PC-9 (cell line): Measurements from ENCODE around the gene ESPL1. TPM values are rescaled to one million over a fixed set of nuclear protein-coding genes. Genes with fewer than 3 reads are reported as not detected.

Experiments
- BruUV-seq: library from RNA; stranded (reverse); fragments of 400-500 nt; replicated peaks from 2 replicates; lab custom pipeline; 2021; lab: Mats Ljungman, UMichigan
- CTCF ChIA-PET: fragments of 300-600 bp; sonication (Branson Sonifier 250); formaldehyde crosslinking; loops from one replicate; lab custom pipeline; 2022; ENCODE audit warnings: antibody characterized with exemption; lab: Charles Lee
- POLR2A ChIA-PET: fragments of 300-600 bp; sonication (Branson Sonifier 250); formaldehyde crosslinking; loops from one replicate; lab custom pipeline; 2022; ENCODE audit warnings: antibody characterized with exemption; ENCODE audit not compliant: unreplicated experiment; lab: Charles Lee
- DNase-seq, 2 experiments: peaks; one replicate each; pipeline versions ENCODE4 v3.0.0 to v3.0.0-alpha.2; 2015 to 2022; ENCODE audit warnings: mixed read lengths in 1 of 2
- H2AFZ ChIP-seq: fragments of 200-600 bp; sonication (generic); 2 replicates; pipeline ENCODE4 v1.8.1; 2017; ENCODE audit warnings: antibody characterized with exemption
- H3F3A ChIP-seq: fragments of 200-600 bp; sonication (generic); 2 replicates; pipeline ENCODE4 v1.8.1; 2017; ENCODE audit warnings: antibody characterized with exemption, mild to moderate bottlenecking, low read depth; ENCODE audit not compliant: insufficient read depth
- H3K27ac ChIP-seq: fragments of 200-600 bp; sonication (generic); 2 replicates; pipeline ENCODE4 v1.6.1; 2016; ENCODE audit warnings: mixed run types
- H3K27me3 ChIP-seq: fragments of 200-600 bp; sonication (generic); 2 replicates; pipeline ENCODE4 v1.6.1; 2016; ENCODE audit warnings: low read depth, mixed run types; ENCODE audit not compliant: insufficient read depth
- H3K36me3 ChIP-seq: fragments of 200-600 bp; sonication (generic); 2 replicates; pipeline ENCODE4 v1.6.1; 2016; ENCODE audit warnings: low read depth, mixed run types
- H3K4me1 ChIP-seq: fragments of 200-600 bp; sonication (generic); replicated peaks from 2 replicates; pipeline ENCODE4 v1.6.1; 2016; ENCODE audit warnings: mixed run types; ENCODE audit not compliant: insufficient read depth
- H3K4me2 ChIP-seq: fragments of 200-600 bp; sonication (generic); 2 replicates; pipeline ENCODE4 v1.6.1; 2017; ENCODE audit warnings: mixed run types
- H3K4me3 ChIP-seq: fragments of 200-600 bp; sonication (generic); 2 replicates; pipeline ENCODE4 v1.6.1; 2016; ENCODE audit warnings: mixed run types
- H3K79me2 ChIP-seq: fragments of 200-600 bp; sonication (generic); 2 replicates; pipeline ENCODE4 v1.6.1; 2017; ENCODE audit warnings: low read depth, mixed run types
- H3K9me2 ChIP-seq: fragments of 200-600 bp; sonication (generic); 2 replicates; pipeline ENCODE4 v1.8.1; 2017; ENCODE audit warnings: mild to moderate bottlenecking; ENCODE audit not compliant: insufficient read depth
- H3K9me3 ChIP-seq: fragments of 200-600 bp; sonication (generic); 2 replicates; pipeline ENCODE4 v1.8.1; 2016; ENCODE audit warnings: low read depth; ENCODE audit not compliant: insufficient read depth
- H4K20me1 ChIP-seq: fragments of 200-600 bp; sonication (generic); 2 replicates; pipeline ENCODE4 v1.8.1; 2017; ENCODE audit not compliant: insufficient read depth
- EZH2 ChIP-seq: fragments of 200-600 bp; sonication (generic); IDR thresholded peaks from 2 replicates; pipeline ENCODE4 v1.8.0; 2017; ENCODE audit warnings: antibody characterized with exemption, low read depth
- intact Hi-C: fragments of 100-400 bp; cut with micrococcal nuclease; formaldehyde crosslinking; loops from one replicate; pipeline ENCODE4 v1.10.0; 2022; ENCODE audit not compliant: unreplicated experiment
- total RNA-seq: library from RNA; stranded (reverse); gene quantifications from 2 replicates; pipeline ENCODE4 v1.2.3, GENCODE V29; 2021
- TF ChIP-seq, protein P1 (sequence below): fragments of 200-600 bp; sonication (generic); conservative IDR thresholded peaks from 2 replicates; pipeline ENCODE4 v1.6.1; 2017; ENCODE audit warnings: mixed run types, antibody characterized with exemption, mild to moderate bottlenecking, moderate library complexity

The ESPL1 gene
- total RNA-seq, 1 experiment from 2014 or later = 42.0 TPM

DNA sequence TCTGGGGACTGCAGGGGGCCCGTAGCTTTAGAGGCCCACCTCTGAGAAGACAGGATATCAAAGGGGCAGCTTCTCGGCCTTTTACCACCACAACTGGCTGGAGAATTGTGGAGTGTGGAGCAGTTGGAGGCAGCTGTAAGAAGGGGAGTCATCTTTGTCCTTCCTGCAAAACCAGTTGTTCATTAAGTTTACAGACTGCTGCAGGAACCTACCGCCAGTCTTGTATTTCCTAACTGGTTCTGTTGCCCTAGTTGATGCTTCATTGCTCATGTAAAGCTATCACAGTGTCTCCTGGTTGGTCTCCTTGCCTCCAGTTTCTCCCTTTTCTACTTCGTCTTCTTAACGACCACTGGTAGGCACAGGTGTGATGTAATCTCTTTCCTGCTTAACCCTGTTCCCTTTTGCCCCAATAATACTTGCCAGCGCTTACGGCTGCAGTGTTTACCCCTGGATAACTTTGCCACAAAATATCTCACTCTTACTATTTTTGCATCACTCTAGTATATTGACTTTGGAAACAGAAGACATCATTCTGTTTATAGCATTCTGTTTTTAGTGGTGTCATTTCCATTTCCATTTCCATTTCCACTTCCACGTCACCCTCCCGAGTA is 11.9 kb downstream of the ESPL1 start:
- H2AFZ ChIP-seq = no peak overlapping the region
- H3F3A ChIP-seq = 0 out of 2 replicates have a peak, but pooled peaks cover 4% of the 10 kb centered on the region
- no peaks in the 10 kb centered on the region for H3K36me3 ChIP-seq
- no peaks in the 10 kb centered on the region for H3K27me3 ChIP-seq
- no peaks in the 10 kb centered on the region for H3K79me2 ChIP-seq
- no peak overlapping the region for H3K27ac ChIP-seq
- CTCF ChIA-PET = no interaction called here
- POLR2A ChIA-PET = no interaction called here
- H3K9me3 ChIP-seq = no peaks in the 10 kb centered on the region
- no peaks in the 10 kb centered on the region for H4K20me1 ChIP-seq
- intact Hi-C loops = no loop called here
- TF ChIP-seq, protein P1, sequence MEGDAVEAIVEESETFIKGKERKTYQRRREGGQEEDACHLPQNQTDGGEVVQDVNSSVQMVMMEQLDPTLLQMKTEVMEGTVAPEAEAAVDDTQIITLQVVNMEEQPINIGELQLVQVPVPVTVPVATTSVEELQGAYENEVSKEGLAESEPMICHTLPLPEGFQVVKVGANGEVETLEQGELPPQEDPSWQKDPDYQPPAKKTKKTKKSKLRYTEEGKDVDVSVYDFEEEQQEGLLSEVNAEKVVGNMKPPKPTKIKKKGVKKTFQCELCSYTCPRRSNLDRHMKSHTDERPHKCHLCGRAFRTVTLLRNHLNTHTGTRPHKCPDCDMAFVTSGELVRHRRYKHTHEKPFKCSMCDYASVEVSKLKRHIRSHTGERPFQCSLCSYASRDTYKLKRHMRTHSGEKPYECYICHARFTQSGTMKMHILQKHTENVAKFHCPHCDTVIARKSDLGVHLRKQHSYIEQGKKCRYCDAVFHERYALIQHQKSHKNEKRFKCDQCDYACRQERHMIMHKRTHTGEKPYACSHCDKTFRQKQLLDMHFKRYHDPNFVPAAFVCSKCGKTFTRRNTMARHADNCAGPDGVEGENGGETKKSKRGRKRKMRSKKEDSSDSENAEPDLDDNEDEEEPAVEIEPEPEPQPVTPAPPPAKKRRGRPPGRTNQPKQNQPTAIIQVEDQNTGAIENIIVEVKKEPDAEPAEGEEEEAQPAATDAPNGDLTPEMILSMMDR = no peak
- no peak for TF ChIP-seq EZH2
- H3K4me1 ChIP-seq = no peaks in the 10 kb centered on the region
- H3K4me2 ChIP-seq = no peak overlapping the region
- H3K4me3 ChIP-seq = no peak overlapping the region
- BruUV-seq = no TSS peak
- peak in 1 of 2 experiments; percentile 35 for DNase-seq
- H3K9me2 ChIP-seq = no peaks in the 10 kb centered on the region

DNA sequence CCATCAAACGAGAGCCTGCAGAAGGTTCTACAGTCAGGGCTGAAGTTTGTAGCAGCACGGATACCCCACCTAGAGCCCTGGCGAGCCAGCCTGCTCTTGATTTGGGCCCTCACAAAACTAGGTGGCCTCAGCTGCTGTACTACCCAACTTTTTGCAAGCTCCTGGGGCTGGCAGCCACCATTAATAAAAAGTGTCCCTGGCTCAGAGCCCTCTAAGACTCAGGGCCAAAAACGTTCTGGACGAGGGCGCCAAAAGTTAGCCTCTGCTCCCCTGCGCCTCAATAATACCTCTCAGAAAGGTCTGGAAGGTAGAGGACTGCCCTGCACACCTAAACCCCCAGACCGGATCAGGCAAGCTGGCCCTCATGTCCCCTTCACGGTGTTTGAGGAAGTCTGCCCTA is 18.3 kb downstream of the ESPL1 start:
- intact Hi-C loops = no loop called here
- Histone ChIP-seq H3K27me3 (no peaks in the 10 kb centered on the region), H3K36me3 (no peaks in the 10 kb centered on the region), H2AFZ (no peak overlapping the region), H3K4me3 (no peak overlapping the region), H3K79me2 (no peaks in the 10 kb centered on the region), H3K4me1 (no peaks in the 10 kb centered on the region), H3K27ac (no peak overlapping the region), H3K9me3 (no peaks in the 10 kb centered on the region), H3K4me2 (no peak overlapping the region), H4K20me1 (no peaks in the 10 kb centered on the region), H3K9me2 (no peaks in the 10 kb centered on the region), H3F3A (peaks cover 2% of the 10 kb centered on the region; the same call in 1 of the 2 replicates)
- BruUV-seq = no TSS peak
- TF ChIP-seq, protein P1 = no peak
- TF ChIP-seq EZH2 = no peak
- POLR2A ChIA-PET = no interaction called here
- CTCF ChIA-PET = interaction anchor here (0.6 kb wide), 1 partner anchor 100 kb away, joined by 3 read pairs; no protein-coding TSS in a partner anchor
- no peak for DNase-seq

DNA sequence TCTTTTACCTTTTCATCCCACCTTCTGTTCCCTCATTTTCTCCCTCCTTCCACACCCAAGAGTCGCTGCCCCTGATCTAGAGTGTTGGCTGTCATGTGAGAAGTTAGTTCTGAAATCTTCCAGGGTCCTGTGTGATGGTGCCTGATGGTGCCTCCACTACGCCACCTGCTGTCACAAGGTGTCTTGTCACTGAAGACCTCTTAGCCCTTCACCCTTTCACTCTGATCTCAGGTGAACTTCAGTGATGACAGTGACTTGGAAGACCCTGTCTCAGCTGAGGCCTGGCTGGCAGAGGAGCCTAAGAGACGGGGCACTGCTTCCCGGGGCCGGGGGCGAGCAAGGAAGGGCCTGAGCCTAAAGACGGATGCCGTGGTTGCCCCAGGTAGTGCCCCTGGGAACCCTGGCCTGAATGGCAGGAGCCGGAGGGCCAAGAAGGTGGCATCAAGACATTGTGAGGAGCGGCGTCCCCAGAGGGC is 19.7 kb downstream of the ESPL1 start:
- CTCF ChIA-PET = interaction anchor here (0.9 to 1.8 kb wide), 2 partner anchors 127 to 222 kb away, joined by 3 to 4 read pairs; no protein-coding TSS in a partner anchor
- no peak overlapping the region for H3K4me2 ChIP-seq
- no peak overlapping the region for H3K4me3 ChIP-seq
- no peaks in the 10 kb centered on the region for H3K79me2 ChIP-seq
- H3K4me1 ChIP-seq = no peaks in the 10 kb centered on the region
- no peaks in the 10 kb centered on the region for H4K20me1 ChIP-seq
- POLR2A ChIA-PET = no interaction called here
- peak; percentile 40 to 56 for DNase-seq
- peaks cover 2% of the 10 kb centered on the region; the same call in 1 of the 2 replicates for H3F3A ChIP-seq
- intact Hi-C loops = loop anchor here (1.0 kb wide), 4 partner anchors 74 to 221 kb away; no protein-coding TSS in a partner anchor
- H3K9me2 ChIP-seq = no peaks in the 10 kb centered on the region
- H2AFZ ChIP-seq = no peak overlapping the region
- no peak overlapping the region for H3K27ac ChIP-seq
- no peaks in the 10 kb centered on the region for H3K27me3 ChIP-seq
- no peaks in the 10 kb centered on the region for H3K36me3 ChIP-seq
- H3K9me3 ChIP-seq = no peaks in the 10 kb centered on the region
- BruUV-seq = no TSS peak
- TF ChIP-seq, protein P1 = peak; percentile 77
- TF ChIP-seq EZH2 = no peak
